Activated T-helper 2 cell treated with anti-CD3 and anti-CD28 coated beads, Interferon-gamma antibody, Interleukin-2, Interleukin-4, amounts not matched to agents 10 μg/mL and 5 μg/mL and 100 μg/mL, durations not matched to agents 14 hours and 24 hours and 36 hours (primary cell): ENCODE measurements around the gene EEF1G. TPM values are rescaled to one million over a fixed set of nuclear protein-coding genes. Genes with fewer than 3 reads are reported as not detected.
A peak's percentile ranks its signal among the peaks of the same experiment; 100 is the strongest.
"Not testable (repeated sequence)": the region's sequence is repeated elsewhere in the genome, so short reads cannot be mapped to it uniquely, and the experiment has no call there.

Source experiments
- DNase-seq: peaks from one replicate; pipeline ENCODE4 v3.0.0; 2021; ENCODE audit warnings: low spot score
- H3K27ac Mint-ChIP-seq: one replicate; pipeline ENCODE4 v1.8.0; 2021; ENCODE audit warnings: mixed read lengths
- H3K27me3 Mint-ChIP-seq: one replicate; pipeline ENCODE4 v1.8.0; 2021; ENCODE audit warnings: low read depth, mixed read lengths
- H3K36me3 Mint-ChIP-seq: one replicate; pipeline ENCODE4 v1.8.0; 2021; ENCODE audit warnings: low read depth, mixed read lengths
- H3K4me1 Mint-ChIP-seq: one replicate; pipeline ENCODE4 v1.8.0; 2021; ENCODE audit warnings: low read depth, mixed read lengths
- H3K4me3 Mint-ChIP-seq: one replicate; pipeline ENCODE4 v1.8.0; 2021; ENCODE audit warnings: low read depth, mild to moderate bottlenecking, moderate library complexity, mixed read lengths
- H3K9me3 Mint-ChIP-seq: one replicate; pipeline ENCODE4 v1.8.0; 2021; ENCODE audit warnings: mixed read lengths
- intact Hi-C: fragments of 100-400 bp; cut with micrococcal nuclease; formaldehyde crosslinking; loops from one replicate; pipeline ENCODE4 v1.15.1; 2023
- total RNA-seq: library from RNA; stranded (reverse); gene quantifications from 2 replicates; pipeline ENCODE4 v1.2.3, GENCODE V29; 2022

Gene EEF1G
- total RNA-seq, 1 donor from 2014 or later, result 1,395 TPM

DNA sequence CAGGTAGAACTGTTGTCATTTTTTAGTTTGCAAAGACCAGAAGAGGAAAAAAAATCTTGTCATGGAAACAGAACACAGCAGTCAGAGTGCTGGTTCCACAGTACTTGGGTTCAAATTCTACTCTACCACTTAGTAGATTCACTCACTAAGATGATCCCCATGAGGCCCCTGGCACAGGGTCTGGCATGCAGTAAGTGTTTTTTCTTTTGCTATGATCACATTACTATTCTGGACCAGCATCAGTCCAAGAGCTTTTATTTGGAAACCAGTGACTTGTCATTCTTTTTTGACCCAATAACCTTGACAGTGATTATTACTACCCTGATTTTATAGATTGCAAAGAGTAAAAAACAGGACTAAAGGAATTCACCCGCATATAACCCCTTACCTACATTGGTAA, 4.1 kb downstream of the EEF1G start:
- Mint-ChIP-seq H3K4me3 (no peak overlapping the region), H3K36me3 (peaks cover 89% of the 10 kb centered on the region), H3K9me3 (no peaks in the 10 kb centered on the region), H3K27ac (no peak overlapping the region), H3K4me1 (peaks cover 46% of the 10 kb centered on the region), H3K27me3 (no peaks in the 10 kb centered on the region)
- no peak for DNase-seq
- intact Hi-C loops, result loop anchor here (5.0 kb wide), 1 partner anchor 43 kb away; the partner anchor contains the start of genes EML3 and ROM1

DNA sequence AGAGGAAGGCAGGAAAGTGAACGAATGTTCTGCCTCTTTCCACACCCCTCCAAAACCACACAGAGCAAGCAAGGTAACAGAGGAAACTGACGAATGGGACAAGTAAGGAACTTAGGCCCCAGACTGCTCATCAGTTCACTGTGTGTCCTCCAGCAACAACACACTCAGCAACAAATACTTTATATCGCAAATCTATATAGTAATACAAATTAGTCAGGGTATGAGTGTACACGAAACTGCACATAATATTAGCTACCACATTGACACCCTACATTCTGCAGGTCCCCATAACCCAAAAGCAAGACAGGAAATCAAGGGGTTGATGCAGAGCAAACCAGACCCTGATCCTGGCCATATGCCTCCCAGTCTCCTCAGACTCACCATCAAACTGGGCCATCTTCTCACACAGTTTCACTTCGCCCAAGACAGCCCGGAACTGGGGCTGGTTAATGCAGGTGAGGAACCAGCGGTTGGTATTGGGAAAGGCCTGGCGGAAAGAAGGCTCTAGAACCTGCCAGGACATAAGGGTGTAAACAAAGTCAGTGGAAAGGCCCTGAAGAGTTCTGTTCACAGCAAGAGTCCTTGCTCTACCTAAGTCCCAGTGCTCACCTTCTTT, 6.6 kb downstream of the EEF1G start:
- no peak for DNase-seq
- H3K4me1 Mint-ChIP-seq, result peaks cover 37% of the 10 kb centered on the region
- H3K27ac Mint-ChIP-seq, result peak overlapping the region; percentile 71
- H3K4me3 Mint-ChIP-seq, result no peak overlapping the region
- intact Hi-C loops, result no loop called here
- H3K27me3 Mint-ChIP-seq, result no peaks in the 10 kb centered on the region
- H3K9me3 Mint-ChIP-seq, result no peaks in the 10 kb centered on the region
- H3K36me3 Mint-ChIP-seq, result peaks cover 80% of the 10 kb centered on the region

DNA sequence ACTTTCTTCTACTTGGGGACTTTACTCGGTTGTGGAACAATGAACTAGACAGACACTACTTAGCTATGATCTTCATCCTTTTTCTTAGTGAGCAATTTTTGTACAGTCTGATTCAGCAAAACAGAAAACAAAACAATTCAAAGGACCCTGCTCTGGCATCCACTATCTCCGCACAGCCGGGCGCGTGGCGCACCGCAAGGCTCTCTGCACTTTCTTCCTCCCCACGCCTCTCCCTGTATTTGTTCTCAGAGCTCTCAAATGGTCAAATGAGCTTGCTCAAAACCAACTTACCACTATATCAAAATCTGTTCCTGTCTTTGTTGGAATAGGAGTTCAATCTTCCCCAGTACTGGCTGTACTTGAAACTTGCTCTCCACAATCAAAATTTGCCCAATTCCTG, 7.4 kb downstream of the EEF1G start:
- intact Hi-C loops, result no loop called here
- Mint-ChIP-seq H3K27ac (no peak overlapping the region), H3K9me3 (no peaks in the 10 kb centered on the region), H3K4me3 (no peak overlapping the region), H3K27me3 (no peaks in the 10 kb centered on the region), H3K36me3 (peaks cover 78% of the 10 kb centered on the region), H3K4me1 (peaks cover 34% of the 10 kb centered on the region)
- no peak for DNase-seq

DNA sequence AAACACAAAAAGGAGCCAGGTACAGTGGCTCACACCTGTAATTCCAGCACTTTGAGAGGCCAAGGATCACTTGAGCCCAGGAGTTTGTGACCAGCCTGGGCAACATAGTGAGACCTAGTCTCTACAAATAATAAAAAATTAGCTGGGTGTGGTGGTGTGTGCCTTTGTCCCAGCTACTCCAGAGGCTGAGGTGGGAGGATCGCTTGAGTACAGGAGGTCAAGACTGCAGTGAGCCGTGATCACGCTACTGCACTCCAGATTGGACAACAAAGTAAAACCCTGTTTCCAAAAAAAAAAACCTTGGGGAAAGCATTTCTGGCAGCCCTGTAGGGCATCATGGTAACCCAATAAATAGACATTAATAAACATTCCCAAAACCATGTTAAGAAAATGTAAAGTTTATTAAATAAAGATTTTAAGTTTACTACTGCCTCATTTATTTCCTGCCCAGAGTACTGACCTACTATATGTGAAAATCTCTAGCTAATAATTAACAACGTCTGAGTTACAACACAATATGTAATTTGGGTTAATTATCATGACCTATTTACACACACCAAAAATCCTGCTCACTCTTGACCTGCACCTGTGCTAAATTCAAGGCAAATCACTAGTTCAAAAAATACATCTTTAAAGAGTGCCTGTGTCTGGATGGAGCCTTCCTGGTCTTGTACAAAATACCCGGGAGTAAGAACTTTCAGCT, 8.4 kb downstream of the EEF1G start:
- no peaks in the 10 kb centered on the region for H3K9me3 Mint-ChIP-seq
- H3K27ac Mint-ChIP-seq, result no peak overlapping the region
- H3K4me3 Mint-ChIP-seq, result no peak overlapping the region

DNA sequence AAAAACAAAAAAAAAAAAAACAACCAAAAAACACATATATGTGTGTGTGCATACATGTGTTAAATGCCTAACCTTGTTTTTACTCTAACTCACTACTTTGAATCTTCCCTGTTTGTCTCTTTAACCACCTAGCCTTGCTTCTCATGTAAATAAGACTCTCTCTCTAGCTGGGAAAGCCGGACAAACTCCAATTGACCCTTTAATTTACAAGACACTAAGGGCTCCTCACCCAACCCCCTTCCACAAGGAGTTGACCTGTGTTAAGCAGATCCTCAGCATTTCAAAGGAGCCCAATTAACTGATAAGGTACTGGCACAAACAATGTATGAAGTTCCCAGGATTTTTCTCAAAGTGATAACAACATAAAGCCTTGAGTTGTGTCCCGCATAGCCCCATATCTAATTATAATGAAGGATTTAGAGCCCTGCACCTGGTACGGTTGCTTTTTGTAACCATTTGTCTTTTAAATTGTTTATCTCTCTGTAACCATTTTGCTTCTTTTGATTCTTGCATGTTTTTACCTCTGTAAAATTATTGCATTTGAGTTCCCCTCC, 11.9 kb downstream of the EEF1G start:
- peaks cover 50% of the 10 kb centered on the region for H3K4me1 Mint-ChIP-seq
- intact Hi-C loops, H3K27me3 Mint-ChIP-seq, DNase-seq, H3K4me3 Mint-ChIP-seq, H3K9me3 Mint-ChIP-seq: not testable (repeated sequence)
- H3K27ac Mint-ChIP-seq, result peak overlapping the region; percentile 47
- peaks cover 79% of the 10 kb centered on the region for H3K36me3 Mint-ChIP-seq

More for the DNA sequence above, 8.4 kb downstream of the EEF1G start:
- H3K4me1 Mint-ChIP-seq, result peaks cover 35% of the 10 kb centered on the region
- intact Hi-C loops, result no loop called here
- H3K27me3 Mint-ChIP-seq, result no peaks in the 10 kb centered on the region
- peaks cover 78% of the 10 kb centered on the region for H3K36me3 Mint-ChIP-seq
- DNase-seq, result no peak

DNA sequence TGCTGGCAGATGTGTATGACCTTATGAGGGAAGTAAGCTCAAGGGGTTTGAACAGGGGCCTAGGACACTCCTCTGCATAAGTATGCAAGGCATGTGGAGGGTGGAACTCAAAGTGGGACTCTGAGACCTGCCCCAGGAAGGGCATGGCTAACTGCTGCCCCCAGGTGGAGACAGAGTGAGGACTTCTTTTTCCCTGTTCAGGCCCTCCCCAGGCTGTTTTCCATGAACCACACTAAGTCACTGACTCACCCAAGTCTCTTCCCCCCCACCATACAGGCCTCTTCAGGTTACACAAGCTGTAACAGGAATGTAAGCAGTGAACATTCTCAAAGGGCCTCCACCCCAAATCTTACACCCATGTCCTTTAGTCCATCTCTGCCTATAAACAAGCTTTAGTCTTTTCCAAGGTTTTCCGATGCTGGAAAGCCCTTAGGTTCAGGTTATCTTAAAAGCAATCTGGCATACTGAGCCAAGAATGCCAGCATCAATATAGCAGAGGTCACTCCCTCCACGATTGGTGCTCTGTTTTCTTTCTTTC, 13.1 kb downstream of the EEF1G start:
- DNase-seq, result peak; percentile 67
- Mint-ChIP-seq H3K36me3 (peaks cover 67% of the 10 kb centered on the region), H3K9me3 (no peaks in the 10 kb centered on the region), H3K4me3 (no peak overlapping the region), H3K27me3 (no peaks in the 10 kb centered on the region), H3K4me1 (peaks cover 53% of the 10 kb centered on the region), H3K27ac (peak overlapping the region; percentile 38)
- intact Hi-C loops, result loop anchor here (1.0 kb wide), 1 partner anchor 136 kb away; no protein-coding TSS in a partner anchor

DNA sequence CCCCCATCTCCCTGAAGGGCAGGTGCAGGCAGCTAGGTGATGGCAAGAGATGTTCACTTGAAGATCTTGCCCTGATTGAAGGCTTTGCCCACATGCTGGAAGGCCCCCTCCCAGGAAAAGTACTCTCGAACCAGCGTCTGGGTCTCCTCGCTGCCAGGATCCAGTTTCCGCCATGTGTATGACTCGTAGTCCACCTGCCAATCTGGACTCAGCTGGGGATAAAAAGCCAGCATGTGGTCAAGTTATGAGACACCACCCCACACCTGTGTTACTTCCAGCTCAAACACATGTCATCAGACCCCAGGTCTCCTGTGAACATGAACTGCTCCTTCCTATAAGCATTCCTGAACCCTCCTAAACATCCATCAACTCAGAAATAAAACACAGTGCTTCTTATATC, 14.1 kb downstream of the EEF1G start:
- H3K4me3 Mint-ChIP-seq, H3K27me3 Mint-ChIP-seq, H3K9me3 Mint-ChIP-seq, DNase-seq: not testable (repeated sequence)
- peaks cover 60% of the 10 kb centered on the region for H3K36me3 Mint-ChIP-seq
- H3K4me1 Mint-ChIP-seq, result peaks cover 58% of the 10 kb centered on the region
- peak overlapping the region; percentile 67 for H3K27ac Mint-ChIP-seq
- intact Hi-C loops, result loop anchor here (1.0 to 10.0 kb wide), 3 partner anchors 52 to 295 kb away; no protein-coding TSS in a partner anchor

DNA sequence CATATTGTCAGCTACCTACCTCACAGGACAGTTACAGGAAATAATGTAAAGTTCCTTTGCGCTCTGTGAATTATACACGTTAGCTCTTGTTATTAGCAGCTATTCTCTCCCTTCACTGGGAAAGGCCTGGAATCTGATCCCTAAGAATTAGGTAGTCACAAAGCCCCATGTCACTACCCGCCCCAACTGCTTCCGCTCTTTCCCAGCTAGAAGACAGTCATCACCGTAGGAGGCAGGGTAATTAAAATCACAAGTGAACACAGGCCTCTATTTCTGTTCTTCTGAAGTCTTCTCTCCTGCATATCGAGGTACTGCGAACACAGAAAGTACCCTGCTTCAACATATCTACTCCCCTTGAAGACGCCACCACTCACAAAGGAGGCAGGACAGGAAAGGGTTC, 14.5 kb downstream of the EEF1G start:
- no peak for DNase-seq
- peaks cover 60% of the 10 kb centered on the region for H3K36me3 Mint-ChIP-seq
- intact Hi-C loops, result loop anchor here (5.0 to 10.0 kb wide), 2 partner anchors 52 to 296 kb away; no protein-coding TSS in a partner anchor
- H3K27me3 Mint-ChIP-seq, result no peaks in the 10 kb centered on the region
- peak overlapping the region; percentile 34 for H3K4me3 Mint-ChIP-seq
- peaks cover 62% of the 10 kb centered on the region for H3K4me1 Mint-ChIP-seq
- H3K9me3 Mint-ChIP-seq, result no peaks in the 10 kb centered on the region
- H3K27ac Mint-ChIP-seq, result peak overlapping the region; percentile 67

DNA sequence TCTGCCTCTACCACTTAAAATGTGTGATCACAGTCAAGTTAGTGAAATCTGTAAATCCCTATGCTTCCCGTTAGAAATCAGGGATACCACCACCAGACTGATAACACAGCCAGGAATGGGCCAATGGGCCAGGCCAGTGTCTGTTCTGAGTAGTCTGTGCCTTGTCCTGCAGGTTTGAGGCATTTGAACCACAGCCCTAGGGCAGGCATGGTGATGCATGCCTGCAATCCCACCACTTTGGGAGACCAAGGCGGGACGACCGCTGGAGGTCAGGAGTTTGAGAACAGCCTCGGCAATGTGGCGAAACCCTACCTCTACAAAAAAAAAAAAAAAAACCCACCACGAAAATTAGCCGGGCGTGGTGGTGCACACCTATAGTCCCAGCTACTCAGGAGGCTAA, 15.0 kb downstream of the EEF1G start:
- no peak for DNase-seq
- Mint-ChIP-seq H3K9me3 (no peaks in the 10 kb centered on the region), H3K4me3 (no peak overlapping the region), H3K4me1 (peaks cover 67% of the 10 kb centered on the region), H3K27me3 (no peaks in the 10 kb centered on the region), H3K36me3 (peaks cover 55% of the 10 kb centered on the region), H3K27ac (no peak overlapping the region)
- intact Hi-C loops, result loop anchor here (5.0 to 10.0 kb wide), 2 partner anchors 51 to 296 kb away; no protein-coding TSS in a partner anchor

DNA sequence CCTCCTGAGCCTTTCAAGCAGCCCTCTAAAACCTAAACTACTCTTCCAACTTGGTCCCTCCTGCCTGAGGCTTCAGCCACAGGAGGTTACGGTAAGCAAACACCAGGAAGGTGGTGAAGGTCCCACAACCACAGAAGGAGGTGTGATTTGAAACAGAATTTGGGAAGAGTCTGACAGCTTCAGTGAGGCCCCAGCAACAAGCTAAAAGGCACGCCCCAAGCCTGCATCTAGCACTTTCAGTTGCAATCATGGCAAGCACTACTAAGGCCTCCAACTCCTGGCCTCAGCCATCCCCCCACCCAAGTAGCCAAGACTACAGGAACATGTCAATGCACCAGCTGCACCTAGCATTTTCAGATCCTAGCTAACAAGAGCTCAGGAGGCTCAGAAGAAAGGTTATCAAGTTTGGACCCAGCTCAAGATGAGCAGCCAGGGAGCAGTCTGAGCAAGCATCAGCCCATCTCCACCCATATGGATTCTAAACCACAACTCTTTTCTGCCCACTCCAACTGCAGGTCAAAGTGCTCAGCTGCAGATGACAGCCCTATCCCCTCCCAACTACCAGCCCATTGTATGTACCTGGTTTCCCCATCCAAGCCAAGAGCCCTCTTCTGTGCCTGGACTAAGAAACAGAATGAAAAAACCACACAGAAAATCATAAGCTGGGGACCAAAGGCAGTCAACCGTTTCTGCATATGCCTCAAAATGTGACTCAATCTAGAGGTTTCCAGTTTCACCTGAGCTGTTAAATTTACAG, 16.6 kb downstream of the EEF1G start:
- H3K27me3 Mint-ChIP-seq, result no peaks in the 10 kb centered on the region
- H3K27ac Mint-ChIP-seq, result peak overlapping the region; percentile 97
- peak overlapping the region; percentile 50 for H3K4me3 Mint-ChIP-seq
- no peaks in the 10 kb centered on the region for H3K9me3 Mint-ChIP-seq
- intact Hi-C loops, result loop anchor here (1.0 to 10.0 kb wide), 6 partner anchors 14 to 298 kb away; partner anchors contain the start of genes EEF1G and TUT1
- peaks cover 81% of the 10 kb centered on the region for H3K4me1 Mint-ChIP-seq
- peak; percentile 79 for DNase-seq
- H3K36me3 Mint-ChIP-seq, result peaks cover 46% of the 10 kb centered on the region

DNA sequence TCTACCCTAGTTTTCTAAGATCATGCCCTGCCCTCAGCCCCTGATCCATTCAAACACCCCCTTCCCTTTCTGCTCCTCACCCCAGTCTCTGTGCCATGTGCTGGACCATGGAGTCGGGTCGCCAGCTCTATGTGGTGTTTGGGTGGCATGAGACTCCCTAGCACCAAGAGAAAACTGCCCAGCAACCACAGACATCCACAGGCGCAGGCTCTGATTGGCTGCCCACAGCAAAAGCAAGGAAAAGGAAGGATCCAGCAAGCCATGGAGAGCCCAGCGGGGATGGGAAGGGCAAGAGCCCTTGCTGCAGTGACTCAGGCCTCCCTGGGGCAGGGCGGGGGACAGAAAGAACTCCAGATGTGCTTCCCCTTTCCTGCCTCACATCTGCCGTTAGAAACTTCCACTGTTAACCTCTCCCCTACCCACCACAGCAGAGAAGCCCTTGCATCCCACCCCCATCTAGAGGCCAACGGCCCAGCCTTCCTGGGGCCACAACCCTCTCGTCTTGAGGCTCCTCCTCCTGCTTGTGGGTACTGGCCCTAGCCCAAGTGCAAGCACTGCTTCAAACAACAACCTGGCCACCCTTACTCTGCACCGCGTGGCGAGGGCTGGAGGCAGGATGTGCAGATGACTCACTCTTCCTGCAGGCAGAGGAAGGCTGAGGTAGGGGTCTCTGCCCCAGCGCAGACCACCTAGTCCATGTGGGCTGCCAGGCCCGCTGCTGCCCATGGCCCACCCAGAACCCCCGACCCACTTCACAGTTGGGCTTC, 17.4 kb downstream of the EEF1G start:
- peak overlapping the region; percentile 97 for H3K27ac Mint-ChIP-seq
- H3K9me3 Mint-ChIP-seq, result no peaks in the 10 kb centered on the region
- no peaks in the 10 kb centered on the region for H3K27me3 Mint-ChIP-seq
- H3K4me1 Mint-ChIP-seq, result peaks cover 84% of the 10 kb centered on the region
- intact Hi-C loops, result loop anchor here (1.0 to 10.0 kb wide), 6 partner anchors 13 to 299 kb away; partner anchors contain the start of genes EEF1G and TUT1
- peak overlapping the region; percentile 56 for H3K4me3 Mint-ChIP-seq
- H3K36me3 Mint-ChIP-seq, result peaks cover 40% of the 10 kb centered on the region
- DNase-seq, result peak; percentile 87
